Mesenchymal stem cell (in vitro differentiated cells and primary cell): ENCODE data around the gene C20orf141.

Experiments
- DNase-seq: peaks from one replicate; pipeline ENCODE4 v3.0.0-alpha.2; 2013
- H2AFZ ChIP-seq: one replicate; pipeline ENCODE4 v1.6.1; 2013; ENCODE audit warnings: low read depth, mild to moderate bottlenecking, control low read depth, inconsistent platforms, low read length, moderate library complexity
- H2AK5ac ChIP-seq: 2 replicates; pipeline ENCODE4 v1.6.1; 2013; ENCODE audit warnings: low read length, moderate library complexity, mild to moderate bottlenecking, inconsistent platforms; ENCODE audit not compliant: severe bottlenecking
- H2BK120ac ChIP-seq: one replicate; pipeline ENCODE4 v1.6.1; 2013; ENCODE audit warnings: low read depth, mild to moderate bottlenecking, inconsistent platforms, low read length, moderate library complexity
- H2BK12ac ChIP-seq, 2 experiments: one replicate each; pipeline ENCODE4 v1.6.1; 2013; ENCODE audit warnings: inconsistent platforms in 2 of 2, low read length in 2 of 2, mild to moderate bottlenecking in 2 of 2, moderate library complexity in 2 of 2, control low read depth in 1 of 2
- H2BK15ac ChIP-seq: one replicate; pipeline ENCODE4 v1.6.1; 2013; ENCODE audit warnings: mild to moderate bottlenecking, low read depth, inconsistent platforms; ENCODE audit not compliant: poor library complexity, severe bottlenecking
- H2BK5ac ChIP-seq: 2 replicates; pipeline ENCODE4 v1.6.1; 2013; ENCODE audit warnings: low read depth, mild to moderate bottlenecking, low read length, control low read depth, inconsistent platforms; ENCODE audit not compliant: poor library complexity, severe bottlenecking
- H3K14ac ChIP-seq, 2 experiments: one replicate each; pipeline ENCODE4 v1.6.1; 2013; ENCODE audit warnings: inconsistent platforms in 2 of 2, low read length in 2 of 2, control low read depth in 1 of 2, mild to moderate bottlenecking in 1 of 2, moderate library complexity in 1 of 2
- H3K18ac ChIP-seq, 2 experiments: one replicate each; pipeline ENCODE4 v1.6.1; 2013; ENCODE audit warnings: inconsistent platforms in 2 of 2, low read length in 2 of 2, control low read depth in 1 of 2, low read depth in 1 of 2, mild to moderate bottlenecking in 1 of 2
- H3K23ac ChIP-seq, 2 experiments: one replicate each; pipeline ENCODE4 v1.6.1; 2013; ENCODE audit warnings: inconsistent platforms in 2 of 2, low read length in 2 of 2, mild to moderate bottlenecking in 2 of 2, moderate library complexity in 2 of 2, control low read depth in 1 of 2
- H3K27ac ChIP-seq: 2 replicates; pipeline ENCODE4 v1.5.1; 2013; ENCODE audit warnings: mild to moderate bottlenecking, moderate library complexity, low read length, control low read depth, inconsistent platforms; ENCODE audit not compliant: poor library complexity, severe bottlenecking
- H3K27me3 ChIP-seq, 2 experiments: 2 replicates each; pipeline versions ENCODE4 v1.6.1 to v1.7.0; 2013; ENCODE audit warnings: low read length in 2 of 2, mild to moderate bottlenecking in 2 of 2, moderate library complexity in 2 of 2, control low read depth in 1 of 2, inconsistent platforms in 1 of 2; ENCODE audit not compliant: control insufficient read depth in 1 of 2, insufficient read depth in 1 of 2
- H3K36me3 ChIP-seq, 2 experiments: 2 replicates each; pipeline versions ENCODE4 v1.6.1 to v1.7.0; 2013; ENCODE audit warnings: low read length in 2 of 2, control low read depth in 1 of 2, inconsistent platforms in 1 of 2, low read depth in 1 of 2, mild to moderate bottlenecking in 1 of 2; ENCODE audit not compliant: insufficient read depth in 2 of 2, control insufficient read depth in 1 of 2
- H3K4ac ChIP-seq, 2 experiments: one replicate each; pipeline ENCODE4 v1.6.1; 2013; ENCODE audit warnings: inconsistent platforms in 2 of 2, low read length in 2 of 2, mild to moderate bottlenecking in 2 of 2, moderate library complexity in 2 of 2, control low read depth in 1 of 2, low read depth in 1 of 2
- H3K4me1 ChIP-seq: 2 replicates; pipeline ENCODE4 v1.6.1; 2013; ENCODE audit warnings: low read depth, low read length, control low read depth; ENCODE audit not compliant: control insufficient read depth, insufficient read depth
- H3K4me2 ChIP-seq: 2 replicates; pipeline ENCODE4 v1.6.1; 2013; ENCODE audit warnings: low read length, mild to moderate bottlenecking, inconsistent platforms; ENCODE audit not compliant: poor library complexity, severe bottlenecking
- H3K4me3 ChIP-seq, 2 experiments: 2 replicates each; pipeline versions ENCODE4 v1.5.1 to v1.7.0; 2013; ENCODE audit warnings: low read length in 2 of 2, mild to moderate bottlenecking in 2 of 2, control low read depth in 1 of 2, low read depth in 1 of 2; ENCODE audit not compliant: insufficient read depth in 1 of 2
- H3K79me1 ChIP-seq: replicated peaks from 2 replicates; pipeline ENCODE4 v1.6.1; 2013; ENCODE audit warnings: mild to moderate bottlenecking, control low read depth, low read length, inconsistent platforms; ENCODE audit not compliant: poor library complexity, severe bottlenecking
- H3K9ac ChIP-seq: 2 replicates; pipeline ENCODE4 v1.7.0; 2013; ENCODE audit warnings: mild to moderate bottlenecking, low read length, moderate library complexity
- H3K9me3 ChIP-seq: 2 replicates; pipeline ENCODE4 v1.7.0; 2013; ENCODE audit warnings: mild to moderate bottlenecking, low read length; ENCODE audit not compliant: control insufficient read depth
- H4K8ac ChIP-seq: one replicate; pipeline ENCODE4 v1.6.1; 2013; ENCODE audit warnings: inconsistent platforms, mild to moderate bottlenecking, low read length, moderate library complexity
- H4K91ac ChIP-seq: one replicate; pipeline ENCODE4 v1.6.1; 2013; ENCODE audit warnings: mild to moderate bottlenecking, low read length, inconsistent platforms
- WGBS: methylation state at CpG from one replicate; pipeline ENCODE4 v1.1.7; 2013; ENCODE audit warnings: mixed read lengths; 5-methylcytosine and 5-hydroxymethylcytosine counted together

Gene C20orf141

DNA sequence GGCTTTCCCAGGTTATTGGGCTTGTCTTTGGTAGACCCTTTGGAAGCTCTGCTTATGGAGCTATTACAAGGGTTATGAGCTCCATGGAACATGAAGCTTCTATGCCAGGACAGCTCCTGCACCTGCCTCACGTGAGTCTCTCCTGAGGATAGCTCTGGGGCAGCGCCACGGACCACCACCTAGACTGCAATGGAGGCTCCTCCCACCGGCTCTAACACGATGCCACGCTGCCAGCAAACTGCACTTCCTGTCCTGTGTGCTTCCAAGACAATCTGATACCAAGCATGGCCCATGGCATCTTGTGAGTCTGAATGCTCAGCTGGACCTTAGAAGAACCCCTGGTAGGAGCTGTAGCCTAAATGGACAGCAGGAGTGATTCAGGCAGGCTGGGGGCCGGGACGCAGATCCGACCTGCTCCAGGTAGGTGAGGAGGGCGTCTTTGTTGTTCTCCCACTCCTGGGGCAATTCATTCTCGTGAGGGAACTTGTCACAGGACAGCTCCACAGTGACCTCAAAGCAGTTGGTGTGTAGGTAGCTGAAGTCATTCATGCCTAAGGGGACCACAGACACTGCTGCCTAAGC is 19.8 kb upstream of the C20orf141 start:
- Histone ChIP-seq H2AK5ac (no peak overlapping the region), H3K18ac (no peak overlapping the region)

DNA sequence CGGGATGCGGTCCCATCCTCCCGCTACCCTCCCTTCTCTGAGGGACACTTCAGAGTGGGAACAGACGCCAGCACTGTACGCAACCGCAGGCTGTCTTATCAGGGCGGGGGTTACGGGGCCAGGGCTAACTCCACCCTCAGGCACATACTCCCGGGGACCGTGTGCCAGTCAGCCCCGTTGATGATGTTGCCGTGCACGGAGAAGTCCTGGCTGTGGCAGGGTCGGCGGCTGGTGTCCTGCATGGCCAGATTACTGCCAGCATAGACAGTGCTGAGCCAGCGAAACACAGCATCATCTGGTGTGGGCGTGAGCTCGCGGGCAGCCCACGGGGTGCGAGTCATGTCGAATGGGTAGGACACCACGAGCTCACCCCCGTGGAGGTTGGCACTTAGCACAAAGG is 19.3 kb upstream of the C20orf141 start:
- no peak for DNase-seq
- H3K4me3 ChIP-seq, result no peak overlapping the region
- no peak overlapping the region for H2AFZ ChIP-seq
- H3K79me1 ChIP-seq, result no peaks in the 10 kb centered on the region
- no peak overlapping the region for H2AK5ac ChIP-seq
- no peak overlapping the region for H4K8ac ChIP-seq
- H3K18ac ChIP-seq, result no peak overlapping the region
- no peak overlapping the region for H2BK120ac ChIP-seq
- no peak overlapping the region for H2BK15ac ChIP-seq
- no peak overlapping the region for H3K4me2 ChIP-seq
- WGBS, result 97% methylated on average over 24 of the region's 24 CpGs
- no peak overlapping the region for H3K9ac ChIP-seq
- peaks cover 14% of the 10 kb centered on the region for H3K4me1 ChIP-seq
- peaks cover 38 to 43% of the 10 kb centered on the region in 2 experiments for H3K36me3 ChIP-seq
- no peak overlapping the region for H3K27ac ChIP-seq
- no peak overlapping the region for H3K23ac ChIP-seq
- H3K14ac ChIP-seq, result no peak overlapping the region
- no peaks in the 10 kb centered on the region for H3K9me3 ChIP-seq
- H3K27me3 ChIP-seq, result peaks cover 10 to 12% of the 10 kb centered on the region in 2 experiments
- H4K91ac ChIP-seq, result no peak overlapping the region
- H2BK5ac ChIP-seq, result no peak overlapping the region
- H2BK12ac ChIP-seq, result no peak overlapping the region
- H3K4ac ChIP-seq, result no peak overlapping the region

More for the DNA sequence above, 19.8 kb upstream of the C20orf141 start:
- Histone ChIP-seq H2BK12ac (no peak overlapping the region), H4K91ac (no peak overlapping the region), H3K27me3 (peaks cover 8 to 12% of the 10 kb centered on the region in 2 experiments), H3K4ac (no peak overlapping the region), H3K79me1 (no peaks in the 10 kb centered on the region), H2BK120ac (no peak overlapping the region), H3K27ac (no peak overlapping the region), H3K4me3 (no peak overlapping the region), H2AFZ (no peak overlapping the region), H4K8ac (no peak overlapping the region), H3K9ac (no peak overlapping the region), H3K36me3 (peaks cover 38 to 43% of the 10 kb centered on the region in 2 experiments), H3K4me1 (peaks cover 10% of the 10 kb centered on the region), H3K23ac (no peak overlapping the region), H3K14ac (no peak overlapping the region), H3K4me2 (no peak overlapping the region), H3K9me3 (no peaks in the 10 kb centered on the region), H2BK15ac (no peak overlapping the region), H2BK5ac (no peak overlapping the region)
- WGBS, result 89% methylated on average over 11 of the region's 11 CpGs
- no peak for DNase-seq

DNA sequence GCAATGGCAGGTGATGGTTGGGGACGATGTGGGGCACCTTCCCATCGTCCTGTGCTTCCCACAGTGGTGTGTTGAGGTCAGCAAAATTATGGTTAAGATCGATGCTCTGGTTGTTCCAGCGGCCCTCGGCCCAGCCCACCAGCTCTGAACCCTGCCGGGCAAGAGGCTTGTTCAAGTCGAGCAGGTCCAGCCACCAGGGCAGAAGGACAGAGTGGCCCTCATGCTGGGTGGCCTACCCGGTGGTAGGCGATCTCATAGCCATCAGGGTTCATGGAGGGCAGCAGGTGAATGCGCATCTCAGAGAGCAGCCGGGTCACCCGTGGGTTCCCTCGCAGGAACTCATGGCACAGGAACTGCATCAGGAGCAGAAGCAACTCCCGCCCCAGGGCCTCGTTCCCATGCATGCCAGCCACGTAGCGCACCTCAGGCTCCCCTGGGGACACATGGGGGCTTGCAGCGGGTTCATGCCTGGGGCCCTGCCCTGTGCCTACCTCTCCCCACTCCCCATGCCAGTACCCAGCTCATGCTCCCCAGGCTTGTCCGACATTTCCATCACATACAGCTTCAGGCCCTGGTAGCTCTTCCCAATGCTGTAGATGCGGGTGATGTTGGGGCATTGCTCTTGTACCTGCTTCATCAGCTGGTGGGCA is 18.7 kb upstream of the C20orf141 start:
- Histone ChIP-seq H3K79me1 (no peaks in the 10 kb centered on the region), H3K4me2 (no peak overlapping the region), H3K27ac (no peak overlapping the region), H3K4ac (no peak overlapping the region), H4K91ac (no peak overlapping the region), H3K18ac (no peak overlapping the region), H3K23ac (no peak overlapping the region), H3K4me3 (no peak overlapping the region), H4K8ac (no peak overlapping the region), H3K9me3 (no peaks in the 10 kb centered on the region), H3K36me3 (peaks cover 38 to 43% of the 10 kb centered on the region in 2 experiments), H3K9ac (no peak overlapping the region), H3K4me1 (peaks cover 16% of the 10 kb centered on the region), H3K14ac (no peak overlapping the region), H2BK12ac (no peak overlapping the region), H3K27me3 (peaks cover 12 to 16% of the 10 kb centered on the region in 2 experiments), H2BK5ac (no peak overlapping the region), H2BK15ac (no peak overlapping the region), H2AK5ac (no peak overlapping the region), H2AFZ (no peak overlapping the region), H2BK120ac (no peak overlapping the region)
- DNase-seq, result no peak
- 96% methylated on average over 19 of the region's 20 CpGs for WGBS

DNA sequence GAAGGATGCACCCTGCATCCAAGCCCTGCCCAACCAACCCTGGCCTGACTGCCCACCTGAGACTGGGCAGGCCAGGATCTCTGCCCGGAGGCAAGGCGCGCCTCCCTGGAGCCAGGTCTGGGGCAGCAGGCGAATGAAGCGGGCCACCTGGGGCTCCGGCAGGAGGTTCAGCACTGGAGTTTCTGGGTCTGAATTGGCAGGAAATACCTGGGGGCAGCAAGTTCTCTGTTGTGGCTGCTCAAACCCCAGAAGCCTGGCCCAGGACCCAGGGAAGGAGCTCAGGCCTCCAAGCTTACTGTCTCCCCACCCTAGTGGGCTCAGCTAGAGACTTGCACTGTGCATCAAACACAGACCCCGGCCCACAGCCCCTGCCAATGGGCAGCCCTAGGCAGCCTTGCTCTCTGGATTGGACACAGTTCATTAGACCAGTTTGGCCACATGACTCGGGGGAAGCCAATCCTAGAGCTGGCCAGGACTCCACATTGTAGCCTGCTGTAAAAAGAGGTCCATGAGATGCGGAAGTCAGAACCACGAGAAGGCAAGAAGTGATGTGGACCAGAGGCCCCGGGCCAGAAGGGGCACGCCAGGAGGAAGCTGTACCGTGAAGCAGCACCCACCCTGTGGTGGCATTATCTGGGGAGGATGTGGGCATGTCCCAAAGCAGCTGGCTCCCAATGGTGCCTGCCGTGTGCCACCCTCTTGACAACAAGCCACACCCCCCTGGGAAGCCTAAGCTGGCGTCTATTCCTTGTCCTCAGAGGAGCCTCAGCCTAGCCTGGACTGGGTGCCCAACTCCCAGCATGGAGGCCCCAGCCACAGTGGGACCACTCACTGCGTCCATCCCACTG is 17.4 kb upstream of the C20orf141 start:
- peaks cover 38 to 43% of the 10 kb centered on the region in 2 experiments for H3K36me3 ChIP-seq

More for the DNA sequence above, 17.4 kb upstream of the C20orf141 start:
- Histone ChIP-seq H4K8ac (no peak overlapping the region), H3K4me2 (no peak overlapping the region), H2BK15ac (no peak overlapping the region), H2BK120ac (no peak overlapping the region), H3K4me3 (no peak overlapping the region), H3K4me1 (peaks cover 16% of the 10 kb centered on the region), H3K23ac (no peak overlapping the region), H3K18ac (no peak overlapping the region), H2AFZ (no peak overlapping the region), H3K27ac (no peak overlapping the region), H3K9ac (no peak overlapping the region), H3K79me1 (no peaks in the 10 kb centered on the region), H2BK5ac (no peak overlapping the region), H3K9me3 (no peaks in the 10 kb centered on the region), H2BK12ac (no peak overlapping the region), H3K14ac (no peak overlapping the region), H4K91ac (no peak overlapping the region), H3K27me3 (peaks cover 14 to 20% of the 10 kb centered on the region in 2 experiments), H2AK5ac (no peak overlapping the region), H3K4ac (no peak overlapping the region)
- no peak for DNase-seq
- WGBS, result 89% methylated on average over 16 of the region's 16 CpGs
